SIG-M5 treated with dmso at 0.1 percent for 504 hours (cell line): ENCODE data around the gene LYRM9.
"Not testable (repeated sequence)": the region's sequence is repeated elsewhere in the genome, so short reads cannot be mapped to it uniquely, and the experiment has no call there.

Experiments used
- DNase-seq: peaks from one replicate; lab custom pipeline; 2025; ENCODE audit not compliant: unreplicated experiment; lab: John Stamatoyannopoulos, UW

LYRM9 gene

GRCh38 chr17:27878776-27879562 lies 14.2 kb downstream of the LYRM9 start:
- DNase-seq: no peak

DNA sequence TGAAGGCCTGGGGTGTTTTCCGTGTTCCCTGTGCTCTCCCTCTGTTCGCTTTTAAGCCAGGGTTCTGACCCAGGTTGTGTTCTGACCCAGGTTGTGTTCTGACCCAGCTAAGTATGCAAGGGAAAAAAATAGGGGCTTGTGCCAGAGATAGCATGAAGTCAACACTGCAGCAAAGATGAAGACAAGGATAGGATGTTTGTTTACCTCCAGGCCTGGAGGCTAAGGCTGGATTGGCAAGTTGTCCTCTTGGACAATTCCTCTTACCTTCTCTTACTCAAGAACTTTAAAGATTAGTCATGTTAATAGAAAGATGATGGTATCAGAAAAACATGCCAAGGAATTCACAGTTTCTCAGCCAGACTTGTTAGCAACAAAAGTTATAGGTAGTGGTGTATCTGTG lies 19.4 kb downstream of the LYRM9 start:
- no peak for DNase-seq

GRCh38 chr17:27873211-27873610 lies 20.0 kb downstream of the LYRM9 start:
- DNase-seq: no peak

- DNase-seq: no peak
These were observed 20.4 kb downstream of the LYRM9 start for GRCh38 chr17:27872776-27873175.

- no peak for DNase-seq
These were observed 21.8 kb downstream of the LYRM9 start for GRCh38 chr17:27871407-27871806.

DNA sequence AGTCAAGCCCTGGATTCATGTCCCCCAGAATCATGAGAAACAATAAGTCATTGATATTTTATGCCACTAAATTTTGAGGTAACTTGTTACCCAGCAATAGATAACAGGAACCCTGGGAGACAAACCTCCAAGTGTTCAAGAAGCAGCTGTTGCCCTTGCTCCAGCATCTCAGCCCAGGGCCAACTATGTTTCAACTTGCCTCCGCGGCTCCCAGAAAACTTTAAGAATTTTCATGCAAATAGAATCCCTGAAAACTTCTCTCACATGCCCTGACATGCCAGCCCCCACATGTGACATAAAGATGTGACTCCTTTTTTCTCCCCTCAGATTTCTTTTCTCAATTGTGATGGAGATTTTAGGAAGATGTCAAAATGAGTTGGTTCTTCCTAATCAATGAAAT lies 22.8 kb downstream of the LYRM9 start:
- DNase-seq: no peak

- peak; percentile 8 for DNase-seq
These were observed 24.6 kb downstream of the LYRM9 start for GRCh38 chr17:27868565-27868964.

DNA sequence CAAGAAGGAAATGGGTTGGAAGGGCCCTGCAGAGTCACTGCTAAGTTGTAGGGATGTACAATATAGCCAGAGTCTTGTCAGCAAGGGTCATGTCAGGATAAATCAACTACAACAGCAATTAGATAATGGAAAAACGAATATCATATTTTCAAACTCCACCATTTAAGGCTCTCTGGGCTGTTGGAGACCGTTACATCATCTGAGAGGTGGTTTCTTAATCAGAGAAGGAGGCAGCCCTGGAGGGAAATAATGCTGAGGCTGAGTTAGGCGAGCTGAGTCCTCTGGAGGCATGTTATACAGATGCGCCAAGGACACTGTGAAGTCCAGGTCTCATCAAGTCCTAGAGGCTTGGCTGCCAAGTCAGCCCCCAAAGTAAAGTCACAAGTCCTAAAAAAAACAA lies 30.3 kb downstream of the LYRM9 start:
- no peak for DNase-seq

DNA sequence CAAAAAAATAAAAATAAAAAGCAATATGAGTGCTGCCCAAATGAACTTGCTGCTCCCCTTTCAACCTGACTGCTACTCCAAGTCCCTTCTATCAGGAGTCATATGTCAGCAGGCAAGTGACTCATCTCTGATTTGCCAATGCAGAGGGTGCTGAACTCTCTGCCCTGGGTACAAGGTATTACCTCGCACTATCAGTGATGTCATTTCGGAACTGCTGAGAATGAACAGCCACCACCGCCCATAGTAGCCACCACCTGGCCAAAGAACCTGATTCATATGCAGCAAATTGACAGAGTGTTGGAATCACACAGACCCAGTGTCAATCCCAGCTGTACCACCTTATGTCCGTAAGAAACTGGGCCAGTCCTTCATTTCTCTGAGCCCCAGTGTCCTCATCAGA lies 31.2 kb downstream of the LYRM9 start:
- DNase-seq: no peak

- DNase-seq: no peak
These were observed 32.0 kb downstream of the LYRM9 start for GRCh38 chr17:27860971-27861664.

DNA sequence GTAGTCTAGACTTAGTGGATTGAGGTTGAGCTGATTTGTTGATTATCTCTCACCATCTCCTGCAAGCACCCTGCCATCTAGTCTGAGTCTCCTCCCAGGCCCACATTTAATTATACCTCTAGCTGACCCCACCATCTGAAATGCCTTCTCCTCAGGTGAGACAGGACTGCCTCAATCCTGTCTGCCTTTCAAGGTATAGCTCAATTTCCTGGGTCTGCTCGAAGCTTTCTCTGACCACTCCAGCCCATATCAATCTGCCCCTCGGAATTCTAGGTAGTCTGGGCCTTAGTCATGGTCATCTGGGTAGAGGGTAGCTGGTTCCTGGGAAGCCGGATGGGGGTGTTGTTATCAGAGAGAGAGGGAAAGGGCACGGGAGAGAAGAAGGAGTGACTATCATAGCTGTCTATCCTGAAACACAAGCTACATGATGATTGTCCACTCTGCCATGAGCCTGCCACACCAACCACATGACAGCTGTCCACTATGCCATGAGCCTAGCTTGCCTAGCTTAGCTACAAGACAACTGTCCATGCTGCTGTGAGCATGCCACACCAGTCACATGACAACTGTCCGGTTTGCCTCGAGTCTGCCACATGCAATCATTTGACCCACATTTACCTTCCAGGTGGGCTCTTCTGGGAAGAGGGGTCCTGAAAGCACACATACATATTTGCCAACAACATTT lies 34.4 kb downstream of the LYRM9 start:
- DNase-seq: no peak

DNA sequence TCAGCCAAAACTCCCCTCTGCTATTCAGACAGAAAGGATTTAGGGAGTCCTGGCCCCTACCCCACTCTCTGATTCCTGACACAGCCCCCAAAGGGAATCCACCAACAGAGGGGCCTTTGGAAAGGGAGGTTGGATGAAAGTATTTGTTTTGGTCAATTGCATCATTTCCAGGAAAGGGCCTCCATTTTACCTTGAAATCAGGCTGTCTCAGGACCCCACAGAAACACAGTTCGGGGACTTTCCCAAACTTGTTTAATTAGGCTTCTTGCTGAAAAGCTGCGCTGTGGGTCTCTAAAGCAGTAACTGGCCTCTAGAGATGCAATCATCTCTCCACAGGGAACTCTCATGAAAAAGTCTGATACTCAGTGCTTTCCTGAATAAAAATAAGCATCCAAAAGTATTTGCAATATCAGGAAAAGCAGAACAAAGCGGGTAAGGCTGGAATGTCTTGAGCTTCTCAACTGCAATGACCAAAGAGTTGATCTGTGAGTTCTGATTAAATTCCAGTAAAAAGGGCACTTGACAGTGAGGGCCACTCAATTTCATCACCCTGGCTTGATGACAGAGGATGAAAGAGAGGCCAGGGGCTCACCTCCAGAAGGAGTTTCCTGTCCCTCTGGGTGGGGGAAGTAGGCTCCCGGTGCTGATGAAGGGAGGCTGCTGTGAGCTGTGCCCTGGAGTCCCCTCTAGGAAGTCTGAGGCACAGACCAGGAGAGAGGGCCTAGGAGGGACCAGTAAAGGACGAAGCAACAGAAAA lies 36.3 kb downstream of the LYRM9 start:
- no peak for DNase-seq

DNA sequence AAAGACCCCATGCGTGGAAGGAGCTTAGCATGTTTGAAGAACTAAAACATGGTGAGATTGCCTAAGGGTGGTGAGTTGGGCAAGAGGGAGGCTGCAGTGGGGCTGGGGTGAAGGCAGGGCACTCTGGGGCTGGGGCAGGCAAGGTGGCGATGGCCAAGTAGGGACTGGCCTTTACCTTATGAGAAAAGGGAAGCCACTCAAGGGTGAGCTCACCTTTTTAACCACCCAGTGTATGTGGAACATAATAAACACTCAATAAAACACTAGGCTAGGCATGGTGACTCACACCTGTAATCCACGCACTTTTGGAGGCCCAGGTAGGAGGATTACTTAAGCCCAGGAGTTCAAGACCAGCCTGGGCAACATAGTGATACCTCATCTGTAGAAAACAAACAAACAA lies 37.7 kb downstream of the LYRM9 start:
- DNase-seq: no peak

GRCh38 chr17:27854163-27854562 lies 39.0 kb downstream of the LYRM9 start:
- no peak for DNase-seq

DNA sequence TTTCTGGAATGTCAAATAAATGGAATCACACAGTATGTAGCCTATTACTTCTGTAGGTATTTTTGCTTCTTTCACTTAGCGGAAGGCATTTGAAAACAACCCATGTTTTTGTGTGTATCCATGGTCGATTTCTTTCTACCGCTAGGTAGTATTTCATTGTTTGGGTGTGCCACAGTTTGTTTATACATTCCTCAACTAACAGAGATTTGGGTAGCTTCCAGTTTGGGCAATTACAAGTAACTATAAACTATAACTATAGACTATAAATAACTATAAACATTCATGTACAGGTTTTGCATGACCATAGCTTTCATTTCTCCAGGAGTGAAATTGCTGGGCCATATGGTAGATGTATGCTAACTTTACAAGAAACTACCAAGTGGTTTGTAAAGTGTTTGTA lies 40.1 kb downstream of the LYRM9 start:
- DNase-seq: no peak

GRCh38 chr17:27849474-27850185 lies 43.5 kb downstream of the LYRM9 start:
- no peak for DNase-seq

DNA sequence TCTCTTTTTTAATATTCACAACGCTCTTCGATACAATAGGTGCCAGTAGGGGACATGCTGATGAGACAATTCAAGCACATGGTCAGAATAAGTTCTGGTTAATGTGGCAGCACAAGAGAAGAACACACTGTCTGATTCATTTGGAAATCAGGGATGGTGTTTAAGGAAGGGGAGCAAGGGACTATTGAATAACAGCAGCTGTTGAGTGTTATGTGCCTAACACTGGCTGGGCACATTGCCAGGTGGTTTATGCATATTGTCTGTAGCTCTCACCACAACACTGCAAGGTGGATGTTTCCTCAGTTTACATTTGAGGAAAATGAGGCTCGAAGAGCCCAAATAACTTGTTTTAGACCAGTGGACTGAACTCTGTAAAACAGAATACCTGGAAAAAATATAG lies 44.2 kb downstream of the LYRM9 start:
- DNase-seq: no peak

DNA sequence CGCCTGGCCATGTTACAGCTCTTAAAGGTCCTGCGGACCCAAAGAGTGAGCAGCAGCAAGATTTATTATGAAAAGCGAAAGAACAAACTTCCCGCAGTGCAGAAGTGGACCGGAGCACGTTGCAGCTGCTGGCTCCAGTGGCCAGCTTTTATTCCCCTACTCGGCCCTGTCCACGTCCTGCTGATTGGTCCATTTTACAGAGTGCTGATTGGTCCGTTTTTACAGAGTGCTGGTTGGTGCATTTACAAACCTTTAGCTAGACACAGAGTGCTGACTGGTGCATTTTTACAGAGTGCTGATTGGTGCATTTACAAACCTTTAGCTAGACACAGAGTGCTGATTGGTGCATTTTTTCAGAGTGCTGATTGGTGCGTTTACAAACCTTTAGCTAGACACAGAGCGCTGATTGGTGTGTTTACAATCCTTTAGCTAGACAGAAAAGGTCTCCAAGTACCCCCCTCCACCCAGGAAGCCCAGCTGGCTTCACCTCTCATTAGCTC lies 46.3 kb downstream of the LYRM9 start:
- DNase-seq: not testable (repeated sequence)

GRCh38 chr17:27846042-27846655 lies 47.0 kb downstream of the LYRM9 start:
- DNase-seq: no peak
